Activated CD4-positive, alpha-beta memory T cell treated with anti-CD3 and anti-CD28 coated beads, Interleukin-2, amount 10 ng/mL, durations not matched to agents 7 days and 5 days (primary cell): ENCODE results near the gene CLDND2. TPM values are rescaled to one million over a fixed set of nuclear protein-coding genes. Genes with fewer than 3 reads are reported as not detected.
A peak's percentile ranks its signal among the peaks of the same experiment; 100 is the strongest.

Source experiments
- CTCF ChIA-PET: fragments of 350-600 bp; sonication (Branson Sonifier 250); formaldehyde crosslinking; loops from one replicate; lab custom pipeline; 2021; ENCODE audit warnings: antibody characterized with exemption, inconsistent platforms; lab: Charles Lee
- POLR2A ChIA-PET: fragments of 350-600 bp; sonication (Branson Sonifier 250); formaldehyde crosslinking; loops from one replicate; lab custom pipeline; 2021; ENCODE audit warnings: antibody characterized with exemption; lab: Charles Lee
- DNase-seq: peaks from one replicate; pipeline ENCODE4 v3.0.0-alpha.2; 2020
- H3K27ac Mint-ChIP-seq: one replicate; pipeline ENCODE4 v1.8.0; 2021; ENCODE audit warnings: mild to moderate bottlenecking, mixed read lengths
- H3K27me3 Mint-ChIP-seq: one replicate; pipeline ENCODE4 v1.8.0; 2021; ENCODE audit warnings: mixed read lengths
- H3K36me3 Mint-ChIP-seq: one replicate; pipeline ENCODE4 v1.8.0; 2021; ENCODE audit warnings: low read depth, mixed read lengths
- H3K4me1 Mint-ChIP-seq: one replicate; pipeline ENCODE4 v1.8.0; 2021; ENCODE audit warnings: mixed read lengths
- H3K4me3 Mint-ChIP-seq: one replicate; pipeline ENCODE4 v1.8.0; 2021; ENCODE audit warnings: mild to moderate bottlenecking, mixed read lengths
- H3K9me3 Mint-ChIP-seq: one replicate; pipeline ENCODE4 v1.8.0; 2021; ENCODE audit warnings: mixed read lengths
- total RNA-seq, 2 experiments: library from RNA; stranded (reverse); gene quantifications; one replicate each; pipeline ENCODE4 v1.2.3, GENCODE V29; 2021

The CLDND2 gene
- total RNA-seq, 2 experiments from 2014 or later, result 6.4 to 8.2 TPM

DNA sequence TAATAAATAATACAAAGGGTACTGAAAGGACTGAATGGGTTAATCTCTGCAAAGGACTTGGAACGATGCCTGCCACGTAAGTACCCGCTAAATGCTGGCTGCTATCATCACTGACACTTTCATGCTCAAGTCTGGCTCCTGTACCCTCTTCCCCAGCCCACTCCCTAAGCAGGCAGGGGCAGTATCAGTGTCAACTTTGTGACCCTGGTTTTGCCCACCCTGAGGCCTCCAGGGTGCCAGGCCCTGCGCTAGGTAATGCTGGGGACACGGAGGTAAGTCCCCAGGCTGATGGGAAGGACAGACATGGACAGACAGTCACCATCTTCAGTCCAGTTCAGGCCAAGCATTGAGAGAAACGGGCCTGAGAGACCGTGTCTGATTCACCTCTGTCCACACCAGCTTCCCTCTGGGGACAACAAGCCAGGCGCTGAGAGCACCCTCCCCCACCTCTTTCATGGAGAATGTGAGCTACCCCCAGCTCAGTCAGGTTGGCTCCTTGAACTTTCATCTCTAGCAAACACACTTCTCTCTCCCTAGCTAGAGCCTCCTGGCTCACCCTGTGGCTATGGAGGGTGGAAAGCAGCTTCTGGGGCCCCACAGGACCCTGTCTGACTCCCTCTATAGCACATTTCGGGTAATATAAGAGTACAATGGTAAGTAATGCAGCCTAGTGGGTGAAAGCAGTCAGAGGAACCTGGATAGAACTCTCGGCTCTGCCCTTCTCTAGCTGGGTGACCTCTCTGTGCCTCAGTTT lies 3.4 kb downstream of the CLDND2 start:
- no peaks in the 10 kb centered on the region for H3K9me3 Mint-ChIP-seq
- CTCF ChIA-PET, result interaction anchor here (0.5 to 1.7 kb wide), 8 partner anchors 9 to 72 kb away, joined by 3 to 10 read pairs (median 4); no protein-coding TSS in a partner anchor
- peak; percentile 26 for DNase-seq

DNA sequence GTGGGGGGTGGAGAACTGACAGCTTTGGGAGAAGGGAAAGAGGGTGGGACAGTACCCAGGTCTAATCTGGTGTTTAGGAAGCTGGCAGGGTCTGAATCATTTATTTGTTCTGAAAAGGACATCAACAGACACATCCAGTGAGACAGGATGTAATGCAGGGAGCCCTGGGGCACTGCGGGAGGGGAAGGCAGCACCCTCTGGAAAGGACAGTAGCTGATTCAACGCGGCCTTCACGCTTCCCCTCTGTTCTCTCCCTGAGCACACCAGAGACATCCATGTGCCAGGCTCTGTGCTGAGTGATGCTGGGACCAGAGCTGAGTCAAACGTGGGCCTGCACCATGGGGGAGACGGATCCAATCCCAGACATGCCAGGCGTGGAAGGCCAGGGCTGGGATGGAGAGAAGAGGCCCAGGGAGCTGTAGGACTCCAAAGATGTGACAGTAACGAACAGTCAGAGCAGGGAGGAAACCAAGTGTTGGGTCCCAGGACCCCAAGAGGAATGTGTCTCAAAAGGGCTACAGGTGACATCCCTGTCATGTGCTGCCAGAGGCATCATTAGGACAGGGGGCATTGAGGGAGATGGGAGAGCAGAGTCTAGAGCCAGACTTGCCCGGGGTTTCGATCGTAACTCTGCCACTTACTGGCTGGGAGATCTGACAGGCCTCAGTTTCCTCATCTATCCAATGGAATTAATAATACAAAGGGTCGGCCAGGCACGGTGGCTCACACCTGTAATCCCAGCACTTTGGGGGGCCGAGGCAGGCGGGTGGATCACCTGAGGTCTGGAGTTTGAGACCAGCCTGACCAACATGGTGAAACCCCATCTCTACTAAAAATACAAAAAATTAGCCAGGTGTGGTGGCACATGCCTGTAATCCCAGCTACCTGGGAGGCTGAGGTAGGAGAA lies 4.3 kb downstream of the CLDND2 start:
- peak overlapping the region; percentile 44 for H3K27ac Mint-ChIP-seq

More for the DNA sequence above, 3.4 kb downstream of the CLDND2 start:
- Mint-ChIP-seq H3K27ac (peak overlapping the region; percentile 100), H3K27me3 (no peaks in the 10 kb centered on the region), H3K4me1 (peaks cover 68% of the 10 kb centered on the region), H3K36me3 (peaks cover 27% of the 10 kb centered on the region), H3K4me3 (peak overlapping the region; percentile 95)
- POLR2A ChIA-PET, result interaction anchor here (0.7 to 2.9 kb wide), 10 partner anchors 9 to 207 kb away, joined by 3 to 35 read pairs (median 5); partner anchors contain the start of gene VSIG10L

DNA sequence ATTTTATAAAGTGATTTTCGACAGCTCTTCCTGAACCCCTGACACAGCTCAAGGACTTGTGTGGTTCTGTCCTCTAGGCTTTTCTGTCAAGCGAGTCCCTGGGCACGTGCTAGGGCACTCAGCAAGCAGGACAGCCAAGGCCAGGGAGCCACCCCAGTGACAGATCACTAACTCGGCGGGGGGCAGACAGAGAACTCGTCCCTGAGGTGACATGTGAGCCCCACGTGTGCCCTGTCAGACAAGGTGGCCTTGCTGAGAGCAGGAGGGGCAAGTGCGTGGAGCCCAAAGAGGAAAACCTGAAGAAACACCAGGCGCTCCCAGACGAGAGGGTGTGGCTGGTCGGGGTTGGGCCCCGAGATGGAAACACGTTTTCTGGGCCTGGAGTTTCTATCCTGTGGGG lies 7.6 kb downstream of the CLDND2 start:
- peaks cover 20% of the 10 kb centered on the region for H3K36me3 Mint-ChIP-seq
- CTCF ChIA-PET, result interaction anchor here (1.2 kb wide), 1 partner anchor 60 kb away, joined by 3 read pairs; no protein-coding TSS in a partner anchor
- H3K4me3 Mint-ChIP-seq, result no peak overlapping the region
- H3K27me3 Mint-ChIP-seq, result no peaks in the 10 kb centered on the region
- H3K4me1 Mint-ChIP-seq, result peaks cover 55% of the 10 kb centered on the region
- no peaks in the 10 kb centered on the region for H3K9me3 Mint-ChIP-seq
- DNase-seq, result no peak
- POLR2A ChIA-PET, result no interaction called here
- no peak overlapping the region for H3K27ac Mint-ChIP-seq

More for the DNA sequence above, 4.3 kb downstream of the CLDND2 start:
- ChIA-PET CTCF (interaction anchor here (1.0 to 1.3 kb wide), 2 partner anchors 25 to 43 kb away, joined by 4 read pairs; no protein-coding TSS in a partner anchor), POLR2A (interaction anchor here (0.7 to 2.9 kb wide), 6 partner anchors 8 to 206 kb away, joined by 3 to 35 read pairs (median 5); partner anchors contain the start of gene NKG7)
- Mint-ChIP-seq H3K4me3 (peak overlapping the region; percentile 61), H3K36me3 (peaks cover 23% of the 10 kb centered on the region), H3K27me3 (no peaks in the 10 kb centered on the region), H3K4me1 (peaks cover 64% of the 10 kb centered on the region), H3K9me3 (no peaks in the 10 kb centered on the region)
- no peak for DNase-seq

DNA sequence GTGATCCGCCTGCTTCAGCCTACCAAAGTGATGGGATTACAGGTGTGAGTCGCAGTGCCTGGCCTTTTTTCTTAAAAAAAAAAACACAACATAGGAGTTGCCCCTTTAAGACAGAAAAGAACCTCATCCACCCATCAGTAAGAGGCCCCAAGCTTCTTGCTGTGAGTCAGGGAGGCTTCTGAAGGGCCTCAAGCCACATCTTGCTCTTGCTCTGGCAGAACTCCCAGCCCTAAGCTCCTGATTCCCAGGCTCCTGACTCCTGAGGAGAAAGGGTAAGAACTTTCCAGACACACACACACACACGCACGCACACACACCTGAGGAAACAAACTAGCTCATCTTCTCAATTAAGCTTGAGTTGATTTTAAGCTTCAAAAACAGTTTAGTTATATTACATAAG lies 9.5 kb downstream of the CLDND2 start:
- POLR2A ChIA-PET, result interaction anchor here (1.0 to 2.7 kb wide), 4 partner anchors 9 to 36 kb away, joined by 3 to 14 read pairs (median 7); partner anchors contain the start of gene NKG7
- Mint-ChIP-seq H3K4me3 (no peak overlapping the region), H3K9me3 (no peaks in the 10 kb centered on the region), H3K36me3 (peaks cover 23% of the 10 kb centered on the region), H3K27ac (no peak overlapping the region), H3K27me3 (no peaks in the 10 kb centered on the region), H3K4me1 (peaks cover 59% of the 10 kb centered on the region)
- CTCF ChIA-PET, result interaction anchor here (1.0 to 1.9 kb wide), 3 partner anchors 9 to 156 kb away, joined by 4 to 6 read pairs (median 5); no protein-coding TSS in a partner anchor
- DNase-seq, result no peak

DNA sequence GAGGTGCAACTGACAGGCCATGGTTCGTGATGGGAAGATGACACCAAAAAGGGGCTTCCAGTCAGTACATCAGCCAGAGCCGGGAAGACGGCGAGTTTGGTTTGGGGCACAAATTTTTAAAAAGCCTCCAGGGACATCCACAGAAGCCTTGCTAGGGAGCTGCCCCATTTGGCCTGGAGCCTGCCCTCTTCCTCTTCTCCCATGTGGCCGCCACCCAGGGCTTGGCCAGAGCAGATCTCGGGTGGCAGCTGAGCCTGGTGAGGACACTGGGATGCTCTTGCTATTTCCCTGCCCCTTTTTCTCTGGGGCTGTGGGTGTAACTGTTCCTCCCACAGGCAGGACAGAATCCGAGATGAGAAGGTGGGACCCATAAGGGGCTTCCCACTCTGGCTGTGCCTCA lies 10.9 kb downstream of the CLDND2 start:
- peaks cover 20% of the 10 kb centered on the region for H3K36me3 Mint-ChIP-seq
- CTCF ChIA-PET, result interaction anchor here (0.7 kb wide), 1 partner anchor 64 kb away, joined by 3 read pairs; no protein-coding TSS in a partner anchor
- no peaks in the 10 kb centered on the region for H3K9me3 Mint-ChIP-seq
- no peak overlapping the region for H3K27ac Mint-ChIP-seq
- no peaks in the 10 kb centered on the region for H3K27me3 Mint-ChIP-seq
- POLR2A ChIA-PET, result interaction anchor here (2.3 to 2.7 kb wide), 2 partner anchors 19 to 37 kb away, joined by 6 to 14 read pairs; no protein-coding TSS in a partner anchor
- peaks cover 51% of the 10 kb centered on the region for H3K4me1 Mint-ChIP-seq
- no peak for DNase-seq
- no peak overlapping the region for H3K4me3 Mint-ChIP-seq

DNA sequence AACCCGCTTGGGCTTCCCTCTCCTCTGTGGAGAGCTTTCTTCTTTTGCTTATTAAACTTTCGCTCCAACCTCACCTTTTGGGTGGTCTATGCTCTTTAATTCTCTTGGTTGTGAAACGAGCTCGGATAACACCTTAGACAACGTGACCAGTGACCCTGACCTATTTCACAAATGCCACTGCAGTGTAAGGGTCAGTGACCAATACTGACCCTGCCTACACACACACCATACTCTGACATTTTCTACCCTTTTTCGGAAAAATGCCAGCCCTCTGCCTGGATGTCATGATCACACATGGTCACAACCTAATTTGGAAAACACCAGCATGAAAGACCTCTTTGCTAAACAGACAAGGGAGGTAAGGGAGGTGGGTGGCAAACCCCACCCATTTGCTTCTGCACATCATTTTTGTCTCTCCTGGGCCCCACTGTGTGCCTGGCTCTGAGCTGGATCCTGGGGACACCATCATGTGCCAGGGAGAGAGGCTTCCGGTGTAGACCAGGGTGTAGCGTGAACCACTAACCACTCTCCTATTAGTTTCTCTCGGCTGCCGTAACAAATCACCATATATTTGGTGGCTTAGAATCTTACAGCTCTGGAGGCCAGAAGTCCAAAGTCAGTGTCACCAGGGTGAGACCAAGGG lies 12.5 kb downstream of the CLDND2 start:
- H3K4me1 Mint-ChIP-seq, result peaks cover 39% of the 10 kb centered on the region

DNA sequence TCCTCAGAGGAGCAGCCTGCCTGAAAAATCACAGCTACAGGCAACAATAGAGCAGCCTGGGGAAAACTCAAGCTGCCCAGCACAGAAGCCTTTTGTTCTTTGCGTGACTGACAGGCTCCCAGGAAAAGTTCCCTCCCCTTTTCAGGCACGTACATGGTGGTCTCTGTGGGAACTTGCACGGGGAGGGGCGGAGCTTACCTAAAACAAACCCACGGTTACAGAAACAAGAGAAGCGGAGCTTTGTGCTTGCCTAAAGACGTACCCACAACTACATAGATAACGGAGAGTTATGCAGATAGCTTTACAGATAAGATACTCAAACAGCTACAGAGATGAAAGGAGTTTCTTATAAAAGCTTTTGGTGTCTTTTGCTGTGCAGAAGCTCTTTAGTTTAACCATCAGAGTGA lies 14.1 kb downstream of the CLDND2 start:
- ChIA-PET POLR2A (interaction anchor here (0.6 to 1.4 kb wide), 7 partner anchors 10 to 41 kb away, joined by 3 to 9 read pairs (median 4); partner anchors contain the start of genes ETFB and VSIG10L), CTCF (interaction anchor here (1.1 to 1.3 kb wide), 3 partner anchors 11 to 97 kb away, joined by 3 to 8 read pairs (median 3); no protein-coding TSS in a partner anchor)
- Mint-ChIP-seq H3K9me3 (no peaks in the 10 kb centered on the region), H3K4me1 (peaks cover 33% of the 10 kb centered on the region), H3K27ac (peak overlapping the region; percentile 72), H3K4me3 (no peak overlapping the region), H3K27me3 (no peaks in the 10 kb centered on the region), H3K36me3 (peaks cover 32% of the 10 kb centered on the region)
- DNase-seq, result no peak

More for the DNA sequence above, 12.5 kb downstream of the CLDND2 start:
- Mint-ChIP-seq H3K27ac (peak overlapping the region; percentile 26), H3K4me3 (no peak overlapping the region), H3K36me3 (peaks cover 25% of the 10 kb centered on the region), H3K9me3 (no peaks in the 10 kb centered on the region), H3K27me3 (no peaks in the 10 kb centered on the region)
- POLR2A ChIA-PET, result interaction anchor here (1.2 to 1.7 kb wide), 4 partner anchors 9 to 40 kb away, joined by 3 to 6 read pairs (median 4); partner anchors contain the start of gene ETFB
- CTCF ChIA-PET, result interaction anchor here (1.5 kb wide), 1 partner anchor 9 kb away, joined by 3 read pairs; no protein-coding TSS in a partner anchor
- no peak for DNase-seq

DNA sequence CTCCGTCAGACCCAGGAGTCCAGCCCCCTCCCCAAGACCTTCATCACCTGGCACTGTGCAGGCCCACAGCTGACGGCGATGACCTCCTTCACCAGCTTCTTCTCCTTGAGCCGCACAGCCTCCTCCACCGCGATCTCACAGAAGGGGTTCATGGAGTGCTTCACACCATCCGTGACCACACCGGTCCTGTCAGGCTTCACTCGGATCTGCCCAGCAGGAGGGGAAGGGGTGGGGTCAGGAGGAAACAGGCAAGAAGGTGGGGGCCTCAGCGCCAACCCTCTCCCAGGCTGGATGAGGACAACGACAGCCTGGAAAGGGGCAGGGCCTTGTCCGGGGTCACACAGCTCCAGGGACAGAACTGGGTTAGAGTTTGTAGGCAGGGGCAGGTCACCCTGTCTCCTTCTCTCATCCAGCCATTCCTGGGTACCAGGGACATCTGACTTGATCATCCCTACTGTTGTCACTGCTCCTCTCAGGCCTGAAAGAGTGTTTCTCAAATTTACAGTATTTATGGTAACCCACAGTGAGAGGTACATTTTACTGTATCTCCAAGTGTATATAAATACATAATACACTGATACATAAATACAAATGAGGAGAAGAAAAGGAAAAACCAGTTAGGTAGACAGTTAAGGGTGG lies 14.6 kb downstream of the CLDND2 start:
- peaks cover 28% of the 10 kb centered on the region for H3K4me1 Mint-ChIP-seq
- no peaks in the 10 kb centered on the region for H3K27me3 Mint-ChIP-seq
- CTCF ChIA-PET, result interaction anchor here (1.1 to 1.3 kb wide), 3 partner anchors 11 to 96 kb away, joined by 3 to 8 read pairs (median 3); no protein-coding TSS in a partner anchor
- POLR2A ChIA-PET, result interaction anchor here (1.0 to 1.4 kb wide), 6 partner anchors 10 to 41 kb away, joined by 4 to 9 read pairs (median 4); partner anchors contain the start of genes ETFB and VSIG10L
- no peak overlapping the region for H3K4me3 Mint-ChIP-seq
- peaks cover 32% of the 10 kb centered on the region for H3K36me3 Mint-ChIP-seq
- DNase-seq, result no peak
- H3K9me3 Mint-ChIP-seq, result no peaks in the 10 kb centered on the region
- H3K27ac Mint-ChIP-seq, result peak overlapping the region; percentile 72

DNA sequence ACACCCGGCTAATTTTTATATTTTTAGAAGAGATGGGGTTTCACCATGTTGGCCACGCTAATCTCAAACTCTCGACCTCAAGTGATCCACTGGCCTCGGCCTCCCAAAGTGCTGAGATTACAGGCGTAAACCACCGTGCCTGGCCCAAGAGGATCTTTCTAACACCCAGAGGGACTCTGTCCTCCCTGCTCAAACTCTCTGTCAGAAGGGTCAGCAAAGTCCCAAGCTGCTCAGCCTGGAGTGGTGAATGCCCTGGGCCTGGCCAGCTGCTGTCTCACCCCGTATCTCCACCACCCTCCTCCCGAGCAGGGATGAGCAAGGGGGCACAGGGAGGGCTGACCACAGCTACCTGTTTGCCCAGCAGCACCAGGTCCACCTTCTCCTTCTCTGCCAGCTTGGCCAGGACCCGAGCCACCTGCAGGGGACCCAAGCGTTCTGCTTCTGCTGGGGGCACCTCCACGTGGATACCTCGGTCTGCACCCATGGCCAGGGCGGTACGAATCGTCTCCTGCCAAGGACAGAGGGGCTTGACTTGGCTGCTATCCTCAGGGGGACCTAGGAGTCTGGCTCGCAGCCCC lies 15.9 kb downstream of the CLDND2 start:
- Mint-ChIP-seq H3K9me3 (no peaks in the 10 kb centered on the region), H3K36me3 (peaks cover 32% of the 10 kb centered on the region), H3K27me3 (no peaks in the 10 kb centered on the region), H3K4me1 (peaks cover 27% of the 10 kb centered on the region), H3K27ac (no peak overlapping the region), H3K4me3 (no peak overlapping the region)
- POLR2A ChIA-PET, result interaction anchor here (1.3 kb wide), 1 partner anchor 10 kb away, joined by 3 read pairs; no protein-coding TSS in a partner anchor
- CTCF ChIA-PET, result no interaction called here
- no peak for DNase-seq

DNA sequence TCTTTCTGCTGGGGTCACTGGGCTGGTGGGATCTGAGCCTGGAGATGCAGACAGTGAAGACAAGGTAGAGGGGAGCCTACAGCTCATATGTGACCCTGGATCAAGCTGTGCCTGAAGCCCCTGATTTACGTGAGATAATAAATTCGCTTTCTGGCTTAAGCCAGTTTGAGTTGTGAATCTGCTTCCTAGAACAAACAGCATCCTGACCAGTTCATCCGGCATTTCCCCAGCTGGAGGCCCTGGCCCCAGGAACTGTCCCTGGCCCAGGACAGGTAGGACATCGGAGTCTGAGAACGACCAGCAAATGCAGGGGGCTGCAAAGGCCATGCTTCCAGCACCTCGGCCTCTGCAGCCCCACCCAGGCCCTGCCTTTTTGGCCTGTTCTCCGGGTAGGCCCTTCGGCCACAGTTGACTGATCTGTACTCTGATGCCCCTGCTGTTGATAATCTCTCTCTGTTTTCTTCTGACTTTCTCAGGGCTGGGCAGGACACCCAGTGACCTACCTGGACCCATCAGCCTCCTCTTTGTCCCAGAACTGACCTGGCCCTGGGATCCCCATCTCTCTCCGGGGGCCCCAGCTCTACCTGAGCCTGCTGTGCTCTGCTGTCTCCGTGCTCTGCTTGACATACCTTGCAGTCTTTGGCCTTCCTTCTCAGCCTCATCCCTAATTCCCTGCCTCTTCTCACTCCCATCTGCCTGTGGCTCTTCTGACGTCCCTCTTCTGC lies 17.4 kb downstream of the CLDND2 start:
- Mint-ChIP-seq H3K9me3 (no peaks in the 10 kb centered on the region), H3K36me3 (peaks cover 35% of the 10 kb centered on the region), H3K4me1 (peaks cover 20% of the 10 kb centered on the region), H3K27me3 (no peaks in the 10 kb centered on the region), H3K27ac (no peak overlapping the region), H3K4me3 (no peak overlapping the region)
- ChIA-PET CTCF (interaction anchor here (2.8 kb wide), 1 partner anchor 11 kb away, joined by 9 read pairs; no protein-coding TSS in a partner anchor), POLR2A (interaction anchor here (1.2 to 1.9 kb wide), 5 partner anchors 10 to 66 kb away, joined by 3 to 6 read pairs (median 4); partner anchors contain the start of genes CLDND2, SIGLEC10 and VSIG10L)
- no peak for DNase-seq
